ENCODE measurements around the gene CYB5RL. TPM values are rescaled to one million over a fixed set of nuclear protein-coding genes. Genes with fewer than 3 reads are reported as not detected.

CYB5RL gene
- total RNA-seq, 3 donors from 2014 or later (not counting 1 experiment from before 2014, with no cell fraction given): 5.6 to 6.7 (median 6.2) TPM

DNA sequence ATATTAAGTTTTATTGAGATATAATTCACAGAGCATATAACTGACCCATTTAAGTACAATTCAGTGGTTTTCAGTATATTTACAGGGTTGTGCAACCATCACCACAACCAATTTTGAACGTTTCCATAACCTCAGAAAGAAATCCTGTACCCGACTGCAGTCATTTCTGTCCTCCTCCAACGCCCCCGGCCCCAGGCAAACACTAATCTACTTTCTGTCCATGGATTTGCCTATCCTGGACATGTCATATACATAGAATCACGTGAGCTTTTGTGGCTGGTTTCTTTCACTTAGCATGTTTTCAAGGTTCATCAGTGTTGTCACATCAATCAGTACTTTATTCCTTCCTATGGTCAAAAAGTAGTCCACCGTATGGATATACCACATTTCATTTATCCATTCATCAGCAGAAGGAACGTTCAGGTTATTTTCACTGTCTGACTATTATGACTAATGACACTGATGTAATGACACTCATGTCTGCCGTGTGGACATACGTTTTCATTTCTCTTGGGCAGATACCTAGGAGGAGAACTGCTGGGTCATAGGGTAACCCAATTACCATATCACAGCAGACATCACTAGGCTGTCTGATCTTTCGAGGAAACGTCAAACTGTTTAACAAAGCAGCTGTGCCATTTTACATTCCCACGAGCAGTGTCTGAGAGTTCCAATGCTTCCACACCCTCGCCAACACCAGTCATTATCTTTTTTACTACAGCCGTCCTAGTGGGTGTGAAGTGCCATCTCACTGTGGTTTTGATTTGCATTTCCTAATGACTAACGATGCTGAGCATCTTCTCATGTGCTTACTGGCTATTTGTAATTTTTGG is 30.9 kb upstream of the CYB5RL start:
- Mint-ChIP-seq H3K36me3 (no peaks in the 10 kb centered on the region), H3K9me3 (no peaks in the 10 kb centered on the region), H3K27ac (peak overlapping the region; percentile 70 to 75), H3K4me3 (no peak overlapping the region), H3K27me3 (ENCODE audit: low read depth in 2 of 2) (no peaks in the 10 kb centered on the region), H3K4me1 (peaks cover 24 to 36% of the 10 kb centered on the region in 2 donors)
- Histone ChIP-seq H3K36me3 (ENCODE audit: control insufficient read depth, insufficient read depth, low read length) (peaks cover 3% of the 10 kb centered on the region), H3K4me1 (ENCODE audit: control insufficient read depth, insufficient read depth, low read length) (peaks cover 11% of the 10 kb centered on the region), H3K9me3 (ENCODE audit: control insufficient read depth, insufficient read depth, low read length) (no peaks in the 10 kb centered on the region), H3K4me3 (ENCODE audit: low read length) (no peak overlapping the region), H3K27me3 (ENCODE audit: control insufficient read depth, insufficient read depth, low read length) (no peaks in the 10 kb centered on the region), H3K27ac (ENCODE audit: low read length) (no peak overlapping the region)
- TF ChIP-seq, protein P1, sequence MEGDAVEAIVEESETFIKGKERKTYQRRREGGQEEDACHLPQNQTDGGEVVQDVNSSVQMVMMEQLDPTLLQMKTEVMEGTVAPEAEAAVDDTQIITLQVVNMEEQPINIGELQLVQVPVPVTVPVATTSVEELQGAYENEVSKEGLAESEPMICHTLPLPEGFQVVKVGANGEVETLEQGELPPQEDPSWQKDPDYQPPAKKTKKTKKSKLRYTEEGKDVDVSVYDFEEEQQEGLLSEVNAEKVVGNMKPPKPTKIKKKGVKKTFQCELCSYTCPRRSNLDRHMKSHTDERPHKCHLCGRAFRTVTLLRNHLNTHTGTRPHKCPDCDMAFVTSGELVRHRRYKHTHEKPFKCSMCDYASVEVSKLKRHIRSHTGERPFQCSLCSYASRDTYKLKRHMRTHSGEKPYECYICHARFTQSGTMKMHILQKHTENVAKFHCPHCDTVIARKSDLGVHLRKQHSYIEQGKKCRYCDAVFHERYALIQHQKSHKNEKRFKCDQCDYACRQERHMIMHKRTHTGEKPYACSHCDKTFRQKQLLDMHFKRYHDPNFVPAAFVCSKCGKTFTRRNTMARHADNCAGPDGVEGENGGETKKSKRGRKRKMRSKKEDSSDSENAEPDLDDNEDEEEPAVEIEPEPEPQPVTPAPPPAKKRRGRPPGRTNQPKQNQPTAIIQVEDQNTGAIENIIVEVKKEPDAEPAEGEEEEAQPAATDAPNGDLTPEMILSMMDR (IDR thresholded peaks at IDR 0.05): no peak
- DNase-seq (peak in 1 of 2 donors; percentile 34), ATAC-seq (peak; percentile 70 to 83 (median 81))
- intact Hi-C loops (cut with micrococcal nuclease): no loop called here
- whole genome bisulfite sequencing (ENCODE audit: insufficient coverage): 53% methylated on average over 15 of the region's 15 CpGs

DNA sequence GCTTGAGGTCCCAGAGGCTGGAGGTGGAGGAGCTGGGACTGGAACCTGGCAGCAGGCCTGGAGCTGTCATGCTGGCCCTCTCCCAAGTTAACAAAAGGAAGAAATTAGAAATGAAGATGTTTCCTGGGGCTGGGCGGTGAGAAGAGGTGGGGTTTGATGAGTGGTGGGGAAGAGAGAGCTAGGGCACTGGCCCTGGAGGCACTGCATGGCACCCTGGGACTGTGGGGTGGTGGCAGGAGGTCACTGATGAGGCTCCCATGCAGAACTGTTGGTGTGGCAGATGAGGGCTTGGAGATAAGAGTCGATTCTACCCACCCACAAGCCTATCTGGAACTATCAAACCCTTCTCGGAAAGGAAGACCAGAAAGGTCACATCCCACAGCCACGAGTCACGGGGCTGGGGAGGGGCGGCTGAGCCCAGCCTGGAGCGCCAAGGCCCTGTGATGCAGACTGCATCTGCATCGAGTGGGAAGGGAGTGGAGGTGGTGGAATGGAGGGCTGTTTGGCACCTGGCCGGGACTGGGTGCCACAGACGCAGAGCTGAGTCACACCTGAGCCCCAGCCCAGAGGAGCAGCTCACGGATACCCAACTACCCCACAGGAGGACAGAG is 29.6 kb upstream of the CYB5RL start:
- H3K27ac Mint-ChIP-seq: peak overlapping the region in 1 of 2 donors; percentile 67
- Histone ChIP-seq H3K4me3 (ENCODE audit: low read length) (no peak overlapping the region), H3K4me1 (ENCODE audit: control insufficient read depth, insufficient read depth, low read length) (peaks cover 11% of the 10 kb centered on the region), H3K27ac (ENCODE audit: low read length) (no peak overlapping the region), H3K27me3 (ENCODE audit: control insufficient read depth, insufficient read depth, low read length) (no peaks in the 10 kb centered on the region), H3K9me3 (ENCODE audit: control insufficient read depth, insufficient read depth, low read length) (no peaks in the 10 kb centered on the region), H3K36me3 (ENCODE audit: control insufficient read depth, insufficient read depth, low read length) (peaks cover 9% of the 10 kb centered on the region)
- H3K4me1 Mint-ChIP-seq: peaks cover 21 to 36% of the 10 kb centered on the region in 2 donors
- no peaks in the 10 kb centered on the region for H3K9me3 Mint-ChIP-seq
- H3K36me3 Mint-ChIP-seq: no peaks in the 10 kb centered on the region
- ATAC-seq (peak in 1 of 3 donors; percentile 53), DNase-seq (no peak)
- TF ChIP-seq, protein P1 (IDR thresholded peaks at IDR 0.05): no peak
- H3K27me3 Mint-ChIP-seq (ENCODE audit: low read depth in 2 of 2): no peaks in the 10 kb centered on the region
- 56% methylated on average over 11 of the region's 11 CpGs for WGBS (ENCODE audit: insufficient coverage)
- peak overlapping the region; percentile 21 for H3K4me3 Mint-ChIP-seq
- intact Hi-C loops (cut with micrococcal nuclease): no loop called here

DNA sequence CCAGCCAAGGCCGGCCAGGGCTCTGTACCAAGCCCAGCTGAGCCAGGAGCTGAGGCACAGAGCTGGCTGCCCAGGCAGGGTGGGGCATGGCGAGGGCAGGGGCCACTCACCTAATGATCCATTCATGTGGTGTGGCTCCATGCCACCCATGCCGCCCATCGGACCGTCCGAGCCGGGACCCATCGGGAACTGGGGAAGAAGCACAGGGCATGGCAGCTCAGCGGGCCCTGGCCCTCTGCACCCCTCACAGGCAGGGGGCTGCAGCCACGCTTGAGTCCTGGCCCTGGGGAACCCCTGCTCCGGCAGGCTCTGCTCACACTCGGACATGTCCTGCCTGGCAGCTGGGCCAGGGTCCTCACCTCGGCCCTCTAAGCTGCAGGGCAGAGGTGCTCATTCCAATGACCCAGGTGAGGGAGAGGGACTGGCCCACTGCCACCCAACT is 28.8 kb upstream of the CYB5RL start:
- H3K4me1 Mint-ChIP-seq: peaks cover 21 to 43% of the 10 kb centered on the region in 2 donors
- Histone ChIP-seq H3K27me3 (ENCODE audit: control insufficient read depth, insufficient read depth, low read length) (no peaks in the 10 kb centered on the region), H3K4me1 (ENCODE audit: control insufficient read depth, insufficient read depth, low read length) (peaks cover 11% of the 10 kb centered on the region), H3K9me3 (ENCODE audit: control insufficient read depth, insufficient read depth, low read length) (no peaks in the 10 kb centered on the region), H3K36me3 (ENCODE audit: control insufficient read depth, insufficient read depth, low read length) (peaks cover 9% of the 10 kb centered on the region), H3K27ac (ENCODE audit: low read length) (no peak overlapping the region), H3K4me3 (ENCODE audit: low read length) (no peak overlapping the region)
- WGBS (ENCODE audit: insufficient coverage): 98% methylated on average over 13 of the region's 13 CpGs
- TF ChIP-seq, protein P1 (IDR thresholded peaks at IDR 0.05): no peak
- no peak for ATAC-seq
- no peaks in the 10 kb centered on the region for H3K27me3 Mint-ChIP-seq (ENCODE audit: low read depth in 2 of 2)
- H3K36me3 Mint-ChIP-seq: no peaks in the 10 kb centered on the region
- DNase-seq: no peak
- intact Hi-C loops (cut with micrococcal nuclease): no loop called here
- H3K27ac Mint-ChIP-seq: peak overlapping the region in 1 of 2 donors; percentile 67
- no peaks in the 10 kb centered on the region for H3K9me3 Mint-ChIP-seq
- no peak overlapping the region for H3K4me3 Mint-ChIP-seq

All from natural killer cell (primary cell).